ENCODE results near the gene OBSCN. TPM values are rescaled to one million over a fixed set of nuclear protein-coding genes. Genes with fewer than 3 reads are reported as not detected.

The OBSCN gene
- total RNA-seq, 2 experiments from 2014 or later: 14.3 to 14.9 TPM

DNA sequence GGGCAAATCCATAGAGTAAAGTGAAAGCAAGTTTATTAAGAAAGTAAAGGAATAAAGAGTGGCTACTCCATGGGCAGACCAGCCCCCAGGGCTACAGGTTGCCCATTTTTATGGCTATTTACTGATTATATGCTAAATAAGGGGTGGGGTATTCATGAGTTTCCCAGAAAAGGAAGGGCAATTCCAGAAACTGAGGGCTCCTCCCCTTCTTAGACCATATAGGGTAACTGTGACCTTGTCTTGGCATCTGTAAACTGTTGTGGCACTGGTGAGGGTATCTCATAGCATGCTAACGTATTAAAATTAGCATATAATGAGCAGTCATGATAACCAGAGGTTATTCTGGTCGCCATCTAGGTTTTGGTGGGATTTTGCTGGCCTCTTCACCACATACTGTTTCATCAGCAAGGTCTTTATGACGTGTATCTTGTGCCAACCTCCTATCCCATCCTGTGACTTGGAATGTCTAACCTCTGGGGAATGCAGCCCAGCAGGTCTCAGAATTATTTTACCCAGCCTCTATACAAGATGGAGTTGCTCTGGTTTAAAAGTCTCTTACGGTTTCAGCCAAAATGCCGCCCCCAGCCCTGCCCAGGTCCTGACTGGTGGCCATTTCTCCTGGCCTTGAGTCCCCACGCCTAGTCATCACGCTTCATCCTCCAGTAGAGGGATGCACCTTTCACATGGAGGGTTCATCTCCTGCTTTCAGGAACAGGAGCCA lies 209.8 kb downstream of the OBSCN start:
- H3K4me1 Mint-ChIP-seq (ENCODE audit: low read depth): peaks cover 12% of the 10 kb centered on the region
- H3K4me3 Mint-ChIP-seq: no peak overlapping the region
- H3K27me3 Mint-ChIP-seq: peaks cover 9% of the 10 kb centered on the region
- intact Hi-C loops (cut with micrococcal nuclease): loop anchor here (2.0 kb wide), 1 partner anchor 41 kb away; a partner anchor contains a TSS
- POLR2A ChIA-PET: interaction anchor here (1.5 kb wide), 1 partner anchor 11 kb away, joined by 3 read pairs; the partner anchor contains the start of gene TRIM11
- no peak for DNase-seq
- CTCF ChIA-PET: no interaction called here
- no peak overlapping the region for H3K27ac Mint-ChIP-seq
- no peaks in the 10 kb centered on the region for H3K9me3 Mint-ChIP-seq
- H3K36me3 Mint-ChIP-seq: no peaks in the 10 kb centered on the region

GRCh38 chr1:228420968-228421826 lies 213.4 kb downstream of the OBSCN start:
- peaks cover 5% of the 10 kb centered on the region for H3K4me1 Mint-ChIP-seq (ENCODE audit: low read depth)
- H3K27ac Mint-ChIP-seq: no peak overlapping the region
- H3K9me3 Mint-ChIP-seq: no peaks in the 10 kb centered on the region
- intact Hi-C loops (cut with micrococcal nuclease): no loop called here
- H3K4me3 Mint-ChIP-seq: no peak overlapping the region
- H3K27me3 Mint-ChIP-seq: peaks cover 5% of the 10 kb centered on the region
- POLR2A ChIA-PET: no interaction called here
- DNase-seq: no peak
- no peaks in the 10 kb centered on the region for H3K36me3 Mint-ChIP-seq
- CTCF ChIA-PET: no interaction called here

DNA sequence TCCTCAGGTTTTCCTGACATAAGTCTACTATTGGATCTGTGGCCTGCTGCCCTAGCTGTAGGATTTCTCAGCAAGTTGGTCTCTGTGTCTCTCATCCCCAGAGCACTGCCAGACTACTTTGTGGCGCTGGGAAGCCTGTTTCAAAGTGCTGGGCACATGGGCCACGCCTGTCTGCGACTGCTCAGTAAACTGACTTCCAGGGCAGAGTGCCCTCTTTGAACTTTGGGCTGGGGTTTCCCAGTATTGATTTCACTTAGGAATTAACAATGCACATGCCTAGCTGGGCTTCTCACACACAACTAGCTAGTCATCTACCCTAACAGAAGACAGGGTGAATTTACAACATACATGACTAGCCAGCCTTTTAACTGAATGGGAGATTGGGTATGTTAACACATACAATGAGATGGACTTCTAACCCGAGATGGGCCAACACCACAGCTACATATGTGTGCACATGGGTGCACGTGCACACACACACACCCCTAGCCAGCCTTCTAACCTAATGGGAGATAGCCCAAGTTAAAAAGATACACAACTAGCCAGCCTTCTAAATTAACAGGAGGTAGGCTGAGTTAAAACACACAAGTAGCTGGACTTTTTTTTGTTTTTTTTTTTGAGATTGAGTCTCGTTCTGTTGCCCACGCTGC lies 215.7 kb downstream of the OBSCN start:
- Mint-ChIP-seq H3K4me3 (no peak overlapping the region), H3K9me3 (no peaks in the 10 kb centered on the region), H3K36me3 (no peaks in the 10 kb centered on the region), H3K4me1 (ENCODE audit: low read depth) (no peaks in the 10 kb centered on the region), H3K27me3 (peaks cover under 1% of the 10 kb centered on the region), H3K27ac (no peak overlapping the region)
- CTCF ChIA-PET: no interaction called here
- POLR2A ChIA-PET: no interaction called here
- DNase-seq: no peak
- intact Hi-C loops (cut with micrococcal nuclease): no loop called here

DNA sequence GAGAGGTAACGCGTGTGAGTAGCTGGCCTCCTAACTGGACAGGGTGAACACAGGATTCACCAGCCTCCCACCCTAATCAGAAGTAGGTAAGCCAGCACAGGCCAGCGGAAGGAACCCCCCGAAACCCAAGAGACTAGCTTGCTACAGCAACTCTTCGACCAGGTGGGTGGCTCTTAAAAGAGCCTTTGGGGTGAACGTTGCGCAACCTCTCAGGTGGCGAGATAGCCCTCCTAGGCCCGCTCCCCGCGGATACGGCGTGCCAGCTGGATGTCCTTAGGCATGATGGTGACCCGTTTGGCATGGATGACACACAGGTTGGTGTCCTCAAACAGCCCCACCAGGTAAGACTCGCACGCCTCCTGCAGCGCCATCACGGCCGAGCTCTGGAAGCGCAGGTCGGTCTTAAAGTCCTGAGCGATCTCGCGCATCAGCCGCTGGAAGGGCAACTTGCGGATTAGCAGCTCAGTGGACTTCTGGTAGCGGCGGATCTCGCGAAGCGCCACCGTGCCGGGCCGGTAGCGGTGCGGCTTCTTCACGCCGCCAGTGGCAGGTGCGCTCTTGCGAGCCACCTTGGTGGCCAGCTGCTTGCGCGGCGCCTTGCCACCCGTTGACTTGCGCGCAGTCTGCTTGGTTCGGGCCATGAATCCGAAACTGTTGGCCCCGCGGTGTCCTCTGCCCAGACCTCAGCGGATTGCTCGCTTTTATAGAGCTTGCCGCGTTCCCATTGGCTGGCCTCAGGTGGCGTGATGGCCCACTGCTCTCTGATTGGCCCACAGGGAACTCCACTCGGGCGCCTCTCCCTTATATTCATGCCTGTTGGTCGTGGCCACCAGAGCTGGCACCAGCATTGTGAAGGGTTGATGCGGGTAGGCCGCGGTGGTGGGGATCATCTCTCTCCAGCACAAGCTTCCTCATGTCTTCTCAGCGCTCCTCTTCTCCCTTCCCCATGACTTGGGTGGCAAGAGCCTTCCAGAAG lies 217.1 kb downstream of the OBSCN start:
- intact Hi-C loops (cut with micrococcal nuclease): no loop called here
- no peak for DNase-seq
- H3K27ac Mint-ChIP-seq: no peak overlapping the region
- no peak overlapping the region for H3K4me3 Mint-ChIP-seq
- ChIA-PET CTCF (no interaction called here), POLR2A (no interaction called here)
- H3K4me1 Mint-ChIP-seq (ENCODE audit: low read depth): no peaks in the 10 kb centered on the region
- no peaks in the 10 kb centered on the region for H3K36me3 Mint-ChIP-seq
- peaks cover 3% of the 10 kb centered on the region for H3K27me3 Mint-ChIP-seq
- no peaks in the 10 kb centered on the region for H3K9me3 Mint-ChIP-seq

GRCh38 chr1:228426518-228427175 lies 218.8 kb downstream of the OBSCN start:
- no peaks in the 10 kb centered on the region for H3K9me3 Mint-ChIP-seq
- H3K27ac Mint-ChIP-seq: no peak overlapping the region
- ChIA-PET CTCF (no interaction called here), POLR2A (no interaction called here)
- intact Hi-C loops (cut with micrococcal nuclease): no loop called here
- no peak for DNase-seq
- H3K36me3 Mint-ChIP-seq: no peaks in the 10 kb centered on the region
- H3K4me3 Mint-ChIP-seq: no peak overlapping the region
- peaks cover 9% of the 10 kb centered on the region for H3K27me3 Mint-ChIP-seq
- H3K4me1 Mint-ChIP-seq (ENCODE audit: low read depth): no peaks in the 10 kb centered on the region

- no peaks in the 10 kb centered on the region for H3K36me3 Mint-ChIP-seq
- intact Hi-C loops (cut with micrococcal nuclease): no loop called here
- ChIA-PET CTCF (no interaction called here), POLR2A (no interaction called here)
- no peak overlapping the region for H3K4me3 Mint-ChIP-seq
- H3K27me3 Mint-ChIP-seq: peaks cover 11% of the 10 kb centered on the region
- H3K27ac Mint-ChIP-seq: no peak overlapping the region
- DNase-seq: no peak
- no peaks in the 10 kb centered on the region for H3K4me1 Mint-ChIP-seq (ENCODE audit: low read depth)
- H3K9me3 Mint-ChIP-seq: no peaks in the 10 kb centered on the region
Measured at GRCh38 chr1:228428412-228428811, 220.6 kb downstream of the OBSCN start.

Small RNA genes within 50 kb of the gene (microRNA-seq; reads per million reads assigned to microRNA genes)
- not detected for gene MIR6742 (ENCODE audit: borderline microRNAs expressed, borderline number of aligned reads, borderline replicate concordance)

Other genes starting within 250 kb of the OBSCN start
- not detected for gene WNT3A, start 201.0 kb upstream of the OBSCN start, total RNA-seq
- gene ARF1, start 125.3 kb upstream of the OBSCN start, total RNA-seq: 100 to 1,000 TPM; 346 to 355 TPM
- gene C1orf35, start 104.7 kb upstream of the OBSCN start, total RNA-seq: 10 to 100 TPM; 21.9 to 22.1 TPM
- gene MRPL55, start 98.7 kb upstream of the OBSCN start, total RNA-seq: 10 to 100 TPM; 51.1 to 52.7 TPM
- gene GUK1, start 67.8 kb upstream of the OBSCN start, total RNA-seq: 100 to 1,000 TPM; 229 to 239 TPM
- gene GJC2, start 58.1 kb upstream of the OBSCN start, total RNA-seq: under 1 TPM; 0.41 to 0.57 TPM
- gene IBA57, start 42.2 kb upstream of the OBSCN start, total RNA-seq: 1 to 10 TPM; 3.8 to 4.8 TPM
- 10 to 100 TPM; 33.6 to 34.9 TPM for gene TRIM11, start 198.8 kb downstream of the OBSCN start, total RNA-seq
- 1 to 10 TPM; 1.5 to 1.6 TPM for gene TRIM17, start 208.8 kb downstream of the OBSCN start, total RNA-seq